HG03342 (cell line): ENCODE results near the gene RAET1L.
"Not testable (repeated sequence)": the region's sequence is repeated elsewhere in the genome, so short reads cannot be mapped to it uniquely, and the experiment has no call there.

Source experiments
- ATAC-seq: cut with Tn5 transposase; IDR thresholded peaks from one replicate; pipeline ENCODE4 v1.9.1; 2021; ENCODE audit warnings: mild to moderate bottlenecking, moderate library complexity; ENCODE audit not compliant: unreplicated experiment

Gene RAET1L

DNA sequence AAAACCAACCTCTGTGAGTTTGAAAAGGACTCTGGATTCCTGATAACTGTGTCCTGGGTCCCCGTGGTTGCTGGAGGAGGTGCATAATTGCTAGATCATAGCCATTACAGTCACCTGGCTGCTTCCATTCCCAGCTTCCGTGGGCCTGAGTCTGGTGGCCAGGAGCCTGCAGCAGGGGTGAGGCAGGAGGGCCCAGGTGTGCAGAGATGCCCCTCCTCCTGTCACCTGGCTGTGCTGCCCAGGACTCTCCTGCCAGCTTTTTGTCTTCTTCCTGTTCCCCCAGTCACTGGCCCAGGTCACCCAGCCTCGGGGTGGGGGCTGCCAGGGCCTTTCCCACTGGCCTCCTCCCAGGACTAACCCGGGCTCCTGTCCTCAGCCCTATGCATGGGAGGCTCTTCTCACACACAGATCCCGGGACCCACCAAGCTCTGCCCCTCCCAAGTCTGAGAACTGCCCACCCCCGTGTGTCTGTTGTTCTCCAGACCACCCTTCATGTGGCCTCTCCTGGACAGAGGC lies 30.0 kb downstream of the RAET1L start:
- no peak for ATAC-seq

DNA sequence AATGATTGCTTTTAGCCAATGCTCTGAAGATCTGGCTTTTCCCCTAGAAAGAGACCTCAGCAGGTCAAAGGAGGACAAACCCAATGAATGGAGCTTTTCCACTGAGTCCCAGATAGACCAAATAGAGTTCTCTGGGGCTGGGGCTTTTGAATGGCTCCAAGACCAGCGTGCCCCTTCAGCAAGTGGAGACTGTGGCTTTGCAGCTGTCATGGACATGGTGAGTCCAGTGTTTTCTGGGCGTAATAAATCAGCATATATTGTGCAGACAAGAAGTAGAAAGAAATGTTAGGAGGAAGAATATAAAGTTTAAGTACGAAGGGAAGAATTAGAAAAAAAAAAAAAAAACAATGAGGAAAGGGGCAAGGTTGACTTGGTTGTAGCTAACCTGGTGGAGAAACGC lies 33.5 kb downstream of the RAET1L start:
- ATAC-seq, result no peak

GRCh38 chr6:149991472-149991795 lies 33.9 kb downstream of the RAET1L start:
- ATAC-seq, result not testable (repeated sequence)

GRCh38 chr6:149990661-149991471 lies 34.5 kb downstream of the RAET1L start:
- ATAC-seq, result no peak

GRCh38 chr6:149990212-149990660 lies 35.1 kb downstream of the RAET1L start:
- ATAC-seq, result no peak

- ATAC-seq, result no peak
These were observed 36.6 kb downstream of the RAET1L start for GRCh38 chr6:149988550-149989346.

- ATAC-seq, result no peak
These were observed 37.7 kb downstream of the RAET1L start for GRCh38 chr6:149987602-149988107.

DNA sequence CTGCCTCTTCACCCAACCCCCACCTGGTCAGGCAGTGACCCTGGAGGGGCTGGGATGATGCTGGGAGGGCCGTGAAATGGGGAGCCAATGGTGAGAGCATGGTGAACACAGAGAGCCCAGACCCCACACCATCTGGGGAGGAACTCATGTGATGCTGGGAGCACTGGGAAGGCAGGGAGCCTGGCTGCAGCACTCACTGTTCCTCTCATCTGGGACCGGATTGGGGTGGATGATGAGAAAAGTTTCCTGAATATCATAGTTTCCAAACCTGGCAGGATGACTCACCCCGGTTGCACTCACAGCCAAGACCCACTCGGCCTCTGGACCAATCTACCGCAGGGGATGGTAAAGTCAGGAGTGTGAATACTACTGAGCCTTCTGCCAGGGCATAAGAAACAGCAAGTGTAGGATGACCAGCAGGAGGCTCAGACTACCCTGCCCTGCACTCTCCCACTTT lies 39.8 kb downstream of the RAET1L start:
- ATAC-seq, result no peak

- ATAC-seq, result no peak
These were observed 40.6 kb downstream of the RAET1L start for GRCh38 chr6:149984773-149985172.

- no peak for ATAC-seq
These were observed 42.2 kb downstream of the RAET1L start for GRCh38 chr6:149983145-149983544.

- no peak for ATAC-seq
These were observed 46.0 kb downstream of the RAET1L start for GRCh38 chr6:149979293-149979692.

- ATAC-seq, result no peak
These were observed 46.7 kb downstream of the RAET1L start for GRCh38 chr6:149978610-149979009.

DNA sequence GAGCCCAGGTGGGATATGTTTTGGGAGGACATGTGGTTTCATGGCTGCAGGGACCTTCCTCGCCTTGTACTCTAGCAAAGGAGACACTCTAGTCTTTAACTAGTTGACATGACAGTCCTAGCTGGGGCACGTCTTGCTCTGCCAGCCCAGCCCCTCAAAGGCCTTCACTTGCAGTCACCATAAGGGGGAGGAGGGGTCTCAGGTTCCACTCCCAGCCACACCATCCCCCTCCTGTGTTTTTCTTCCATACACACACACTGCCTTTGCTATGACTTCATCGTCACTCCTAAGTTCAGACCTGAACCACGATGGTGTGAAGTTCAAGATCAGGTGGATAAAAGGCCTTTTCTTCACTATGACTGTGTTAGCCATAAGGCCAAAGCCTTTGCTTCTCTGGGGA lies 48.1 kb downstream of the RAET1L start:
- ATAC-seq, result no peak

DNA sequence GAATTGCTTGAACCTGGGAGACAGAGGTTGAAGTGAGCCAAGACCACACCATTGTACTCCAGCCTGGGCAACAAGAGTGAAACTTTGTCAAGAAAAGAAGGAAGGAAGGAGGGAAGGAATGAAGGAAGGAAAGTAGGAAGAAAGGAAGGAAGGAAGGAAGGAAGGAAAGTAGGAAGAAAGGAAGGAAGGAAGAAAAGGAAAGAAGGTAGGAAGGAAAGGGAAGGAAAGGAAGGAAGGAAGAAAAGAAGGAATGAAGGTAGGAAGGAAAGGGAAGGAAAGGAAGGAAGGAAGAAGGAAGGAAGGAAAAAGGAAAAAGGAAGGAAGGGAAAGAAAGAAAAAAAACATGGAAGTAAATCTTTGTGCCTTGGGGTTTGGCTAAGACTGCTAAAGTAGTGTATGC lies 49.9 kb downstream of the RAET1L start:
- no peak for ATAC-seq

DNA sequence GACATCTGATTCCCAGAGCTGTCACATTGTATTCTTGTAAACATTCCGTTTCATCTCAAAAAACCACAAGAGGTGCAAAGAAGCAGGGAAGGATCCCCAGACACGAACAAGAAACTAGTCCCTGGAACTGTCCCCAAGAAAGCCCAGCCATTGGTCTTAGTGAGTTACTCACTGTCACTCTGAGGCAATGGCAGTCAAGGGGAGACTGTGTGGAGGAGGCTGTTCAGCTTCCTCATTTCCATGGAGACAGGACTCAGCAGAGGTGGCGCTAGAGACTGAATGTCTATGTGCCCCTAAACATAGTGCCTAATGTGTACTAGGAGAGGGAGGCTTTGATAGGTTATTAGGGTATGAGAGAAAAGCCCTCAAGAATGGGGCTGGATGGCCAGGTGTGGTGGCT lies 50.5 kb downstream of the RAET1L start:
- no peak for ATAC-seq

- ATAC-seq, result not testable (repeated sequence)
These were observed 50.9 kb downstream of the RAET1L start for GRCh38 chr6:149974394-149974793.

DNA sequence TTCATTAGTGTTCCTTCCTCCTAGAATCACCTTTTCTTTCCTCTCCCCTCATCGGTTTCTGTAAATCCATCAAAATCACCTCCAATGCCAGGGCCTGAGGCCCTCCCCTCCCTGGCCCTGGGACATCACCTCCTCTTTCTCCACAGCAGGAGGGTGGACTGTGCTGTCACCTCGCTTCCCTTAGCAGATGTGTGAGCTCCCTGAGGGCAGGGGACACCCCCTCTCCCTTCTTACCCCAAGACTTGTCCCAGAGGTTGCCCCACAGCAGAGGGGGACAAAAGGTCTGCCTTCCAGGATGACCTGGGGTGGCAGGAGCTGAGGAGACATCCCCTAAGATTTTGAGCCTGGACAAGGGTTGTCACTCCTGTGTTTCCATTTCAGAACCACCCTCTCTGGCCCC lies 55.7 kb downstream of the RAET1L start:
- no peak for ATAC-seq

- not testable (repeated sequence) for ATAC-seq
These were observed 56.4 kb downstream of the RAET1L start for GRCh38 chr6:149968909-149969308.
